Bone marrow (tissue), 2 donors: ENCODE results near the gene FAM200B.

Experiments used
- DNase-seq, 2 donors: peaks; one replicate each; lab custom pipeline; 2025; lab: John Stamatoyannopoulos, UW

FAM200B gene

DNA sequence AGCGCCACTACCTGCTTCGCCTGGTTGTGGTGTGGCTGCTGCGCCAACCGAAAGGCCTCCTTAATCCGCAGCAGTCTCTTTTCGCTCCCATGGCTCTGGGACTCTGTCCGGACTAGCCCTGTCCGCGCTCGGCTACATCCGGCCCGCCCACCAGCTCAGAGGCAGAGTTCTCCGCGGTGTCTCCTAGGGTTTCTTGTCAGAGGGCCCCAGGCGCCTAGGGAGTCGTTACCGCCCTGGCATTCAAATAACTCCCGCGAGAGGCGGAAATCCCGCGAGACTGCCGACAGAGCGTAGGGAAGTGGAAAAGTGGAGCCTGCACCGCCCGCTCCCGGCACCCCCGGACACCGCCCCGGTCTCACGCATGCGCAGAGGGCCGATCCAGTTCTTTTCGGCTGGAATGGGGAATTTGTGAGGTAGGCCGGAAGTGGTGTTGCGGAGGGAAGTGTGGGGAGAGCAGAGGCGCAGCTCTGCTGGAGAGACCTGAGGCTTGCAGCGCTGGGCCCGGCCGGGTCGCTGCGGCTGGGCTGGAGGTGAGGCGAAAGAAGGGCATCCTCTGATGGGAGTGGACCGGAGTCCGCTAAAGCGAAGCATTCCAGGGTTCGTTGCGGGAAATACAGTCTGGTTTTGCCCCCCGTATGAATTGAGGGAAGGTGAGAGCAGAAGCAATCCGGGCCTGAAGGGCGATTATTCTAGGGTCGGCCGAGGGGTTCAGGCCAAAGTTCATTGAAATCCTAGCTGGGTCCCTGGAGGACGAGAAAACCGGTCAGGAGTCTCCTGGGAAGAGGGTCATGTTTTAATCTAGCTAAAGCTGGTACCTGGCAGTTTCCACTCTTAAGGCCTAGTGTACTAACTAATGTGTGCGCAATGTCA, at the start of gene FAM200B:
Gene FAM200B (plus strand): TSS at position 456 of the 870 bp plus-strand sequence. CDS start 5,151 bp downstream, outside the sequence.
- DNase-seq = peak; percentile 92 to 97

GRCh38 chr4:15636818-15637217, 44.8 kb upstream of the FAM200B start:
- no peak for DNase-seq

DNA sequence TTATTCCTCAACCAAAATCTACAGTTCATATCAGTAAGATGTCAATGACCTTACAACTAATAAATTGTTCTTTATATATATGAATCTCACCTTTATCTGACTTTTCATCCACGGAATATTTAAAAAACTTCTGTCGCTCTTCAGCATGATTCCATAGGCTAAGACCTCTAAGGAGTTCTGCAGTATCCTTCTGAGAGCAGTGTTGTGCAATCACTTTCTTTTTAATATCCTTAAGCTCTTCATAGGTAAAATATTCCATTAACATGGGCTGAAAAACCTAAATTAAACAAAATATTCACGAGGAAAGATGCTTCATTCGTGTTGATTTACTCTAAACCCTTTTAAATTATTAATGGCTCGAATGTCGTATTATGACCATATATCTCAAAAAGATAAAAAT, 43.2 kb upstream of the FAM200B start:
- no peak for DNase-seq

GRCh38 chr4:15648600-15648999, 33.0 kb upstream of the FAM200B start:
- DNase-seq = no peak

DNA sequence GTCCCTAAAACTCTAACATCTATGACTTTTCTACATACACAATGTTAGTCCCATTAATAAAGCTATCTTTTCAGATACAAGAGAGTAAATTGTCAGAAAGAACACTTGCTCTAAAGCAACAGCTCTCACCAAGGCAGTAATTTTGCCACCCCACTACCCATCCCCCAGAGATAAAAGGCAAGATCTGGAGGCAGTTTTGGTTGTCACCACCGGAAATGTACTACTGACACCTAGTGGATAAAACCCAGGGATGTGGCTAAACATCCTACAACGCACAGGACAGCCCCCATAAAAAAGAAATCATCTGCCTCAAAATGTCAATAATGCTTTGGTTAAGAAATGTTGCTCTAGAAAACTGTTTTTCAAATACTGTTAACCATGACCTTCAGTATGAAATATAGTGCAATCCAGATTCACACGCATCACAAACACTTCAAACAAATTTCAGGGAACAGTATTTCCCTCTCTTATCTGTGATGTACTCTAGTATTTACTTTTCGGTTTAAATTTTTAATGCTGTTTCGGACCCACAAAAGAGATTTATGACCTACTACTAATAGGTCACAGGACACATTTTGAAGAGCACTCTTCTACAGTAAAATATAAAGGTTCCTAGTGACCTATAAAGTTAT, 31.6 kb upstream of the FAM200B start:
- peak in 1 of 2 donors; percentile 78 for DNase-seq

DNA sequence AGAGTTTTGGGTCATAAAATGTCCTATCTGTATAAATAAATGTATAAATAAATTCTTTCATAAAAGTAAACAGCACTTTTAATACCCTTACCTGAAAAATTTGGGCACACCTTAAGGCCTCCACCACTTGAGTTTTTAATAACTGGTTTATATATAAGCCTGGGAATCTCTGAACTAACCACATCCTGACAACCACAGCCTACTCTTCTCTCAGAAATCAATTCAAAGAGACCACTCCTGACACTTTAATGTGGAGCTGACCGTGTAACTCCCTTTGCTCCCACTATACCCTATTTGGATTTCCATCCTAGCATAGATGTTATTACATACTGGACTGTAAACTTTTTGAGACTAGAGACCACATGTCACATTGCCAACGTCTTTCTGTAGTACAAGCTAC, 30.0 kb upstream of the FAM200B start:
- DNase-seq = no peak

DNA sequence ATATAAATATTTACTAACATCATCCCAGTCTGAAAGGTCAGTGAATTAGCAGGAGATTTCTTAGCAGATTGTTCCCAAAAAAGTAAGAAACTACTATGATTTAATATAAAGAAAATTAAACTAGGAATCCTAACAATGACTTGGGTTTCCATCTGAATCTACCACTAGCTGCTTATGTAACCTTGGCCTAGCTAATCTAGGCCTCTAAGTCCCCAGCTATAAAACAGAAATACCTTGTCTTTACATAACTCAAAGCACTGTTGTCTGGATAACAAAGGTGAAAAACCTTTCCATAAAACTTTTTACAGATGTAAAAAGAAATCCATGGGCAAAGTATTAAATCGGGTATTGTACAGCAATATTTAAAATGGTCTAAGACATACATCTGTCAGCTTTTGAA, 29.4 kb upstream of the FAM200B start:
- DNase-seq = no peak

GRCh38 chr4:15652841-15653240, 28.8 kb upstream of the FAM200B start:
- DNase-seq = no peak

- DNase-seq = peak in 1 of 2 donors; percentile 11
Observed at GRCh38 chr4:15653420-15653819, 28.2 kb upstream of the FAM200B start.

GRCh38 chr4:15653864-15654592, 27.6 kb upstream of the FAM200B start:
- DNase-seq = no peak

DNA sequence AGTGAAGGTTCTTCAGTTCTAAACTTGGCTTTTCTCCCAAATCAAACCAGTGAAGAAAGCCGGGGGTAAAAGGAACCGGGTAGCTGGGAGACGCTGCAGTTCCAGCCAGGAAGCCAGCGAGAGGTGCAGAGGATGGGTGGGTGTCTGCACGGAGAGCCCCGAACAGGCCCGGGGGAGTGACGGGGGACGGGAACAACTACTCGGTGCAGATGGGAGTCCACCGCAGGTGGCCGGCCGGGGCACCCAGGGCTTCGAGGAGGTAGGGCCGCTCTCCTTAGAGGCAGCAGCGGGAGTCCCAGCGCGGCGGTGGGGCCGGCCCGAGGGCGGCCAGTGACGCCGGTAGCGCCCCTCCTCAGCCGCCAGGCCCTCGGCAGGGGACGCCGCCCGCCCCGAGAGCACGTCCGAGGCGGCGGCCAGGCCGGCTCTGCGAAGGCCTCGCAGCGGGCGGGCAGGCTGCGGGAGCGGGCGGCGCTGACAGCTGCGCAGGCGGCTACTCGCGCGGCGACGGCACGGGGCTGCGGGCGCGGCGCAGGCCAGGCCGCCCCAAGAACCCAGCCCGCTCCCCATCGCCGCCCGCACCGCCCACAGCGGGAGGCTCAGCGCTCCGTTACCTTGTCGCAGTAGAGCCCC, 26.9 kb upstream of the FAM200B start:
- DNase-seq = peak; percentile 49 to 87

DNA sequence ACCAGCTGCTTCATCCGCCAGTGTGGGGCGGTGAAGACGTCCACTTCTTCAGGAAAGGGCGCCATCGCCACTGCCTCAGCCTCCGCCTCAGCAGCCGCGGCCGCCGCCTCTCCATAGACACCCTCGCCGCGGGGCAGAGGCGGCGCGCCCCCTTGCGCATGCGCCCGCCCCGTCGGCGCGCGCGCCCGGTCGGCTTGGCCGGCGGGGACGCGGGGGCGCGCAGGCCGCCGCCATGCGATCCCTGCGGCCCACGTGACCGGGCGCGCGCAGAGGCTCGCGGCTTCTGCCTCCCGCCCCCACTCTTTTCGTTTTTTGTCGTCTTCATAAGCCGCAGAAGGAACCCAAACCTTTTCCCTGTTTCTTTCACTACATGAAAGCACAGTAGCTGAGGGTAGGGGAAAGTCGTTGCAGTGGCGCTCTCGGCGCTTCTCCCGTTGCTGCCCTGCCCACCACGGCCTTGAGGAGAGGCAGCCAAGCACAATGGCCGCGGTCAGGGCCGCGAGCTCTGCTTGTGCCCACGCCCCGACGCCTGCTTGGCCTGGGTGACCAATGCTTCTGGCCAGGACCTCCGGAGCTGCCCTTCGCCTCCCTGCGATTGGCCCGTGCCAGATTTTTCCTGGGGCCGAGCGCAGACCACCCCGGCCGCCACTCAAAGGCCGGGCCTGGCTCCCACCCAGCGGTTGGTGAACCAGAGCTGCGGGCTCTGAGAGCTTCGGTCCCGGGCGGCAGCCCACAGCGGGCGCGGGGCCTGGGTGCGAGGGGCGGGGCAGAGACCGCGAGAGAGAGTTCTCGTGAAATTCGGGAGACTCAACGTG, 26.2 kb upstream of the FAM200B start, which contains the start of gene FBXL5:
Gene FBXL5 (minus strand): TSS at position 135 of the 815 bp plus-strand sequence. CDS start 70 bp downstream, at position 65.
- peak; percentile 74 to 87 for DNase-seq

DNA sequence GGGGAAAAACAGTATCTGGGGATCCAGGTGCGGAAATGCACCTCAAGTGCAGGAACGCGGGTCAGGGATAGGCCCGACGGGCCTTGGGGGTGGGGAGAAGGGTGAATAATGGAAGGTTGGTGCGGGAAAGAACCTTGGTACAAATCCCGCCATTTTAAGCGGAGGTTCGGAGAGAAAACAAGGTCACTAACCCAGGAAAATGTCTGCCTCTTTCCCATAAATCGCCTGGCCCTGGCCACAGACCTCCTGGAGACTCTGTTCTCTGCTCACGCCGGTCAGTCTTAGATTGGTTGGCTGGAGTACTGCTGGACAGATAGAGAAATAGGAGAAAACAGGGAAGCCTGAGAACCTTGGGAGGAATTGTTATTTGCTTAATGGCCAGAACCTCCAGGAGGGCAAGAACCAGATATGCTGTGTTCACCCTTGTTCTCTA, 25.6 kb upstream of the FAM200B start:
- DNase-seq = no peak

DNA sequence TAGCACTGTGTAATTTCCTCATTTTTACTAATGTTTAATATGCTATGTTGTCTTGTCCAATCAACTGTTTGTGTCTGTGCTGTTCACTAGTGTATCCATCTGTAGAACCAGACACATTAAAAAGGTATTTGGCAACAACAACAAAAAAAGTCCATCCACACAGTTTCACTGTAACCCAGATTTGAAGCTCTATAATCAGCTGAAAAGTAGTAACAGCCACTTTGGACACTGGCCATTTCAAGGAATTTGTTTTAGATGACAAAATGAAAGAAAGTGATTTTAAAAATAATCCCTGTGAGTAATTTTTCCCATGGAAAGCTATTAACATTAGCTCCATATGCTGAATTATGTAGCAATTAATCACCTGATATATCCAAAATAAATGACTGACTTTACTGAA, 24.3 kb upstream of the FAM200B start:
- no peak for DNase-seq

- no peak for DNase-seq
Observed at GRCh38 chr4:15658136-15658770, 23.4 kb upstream of the FAM200B start.

GRCh38 chr4:15658781-15659180, 22.8 kb upstream of the FAM200B start:
- DNase-seq = no peak

DNA sequence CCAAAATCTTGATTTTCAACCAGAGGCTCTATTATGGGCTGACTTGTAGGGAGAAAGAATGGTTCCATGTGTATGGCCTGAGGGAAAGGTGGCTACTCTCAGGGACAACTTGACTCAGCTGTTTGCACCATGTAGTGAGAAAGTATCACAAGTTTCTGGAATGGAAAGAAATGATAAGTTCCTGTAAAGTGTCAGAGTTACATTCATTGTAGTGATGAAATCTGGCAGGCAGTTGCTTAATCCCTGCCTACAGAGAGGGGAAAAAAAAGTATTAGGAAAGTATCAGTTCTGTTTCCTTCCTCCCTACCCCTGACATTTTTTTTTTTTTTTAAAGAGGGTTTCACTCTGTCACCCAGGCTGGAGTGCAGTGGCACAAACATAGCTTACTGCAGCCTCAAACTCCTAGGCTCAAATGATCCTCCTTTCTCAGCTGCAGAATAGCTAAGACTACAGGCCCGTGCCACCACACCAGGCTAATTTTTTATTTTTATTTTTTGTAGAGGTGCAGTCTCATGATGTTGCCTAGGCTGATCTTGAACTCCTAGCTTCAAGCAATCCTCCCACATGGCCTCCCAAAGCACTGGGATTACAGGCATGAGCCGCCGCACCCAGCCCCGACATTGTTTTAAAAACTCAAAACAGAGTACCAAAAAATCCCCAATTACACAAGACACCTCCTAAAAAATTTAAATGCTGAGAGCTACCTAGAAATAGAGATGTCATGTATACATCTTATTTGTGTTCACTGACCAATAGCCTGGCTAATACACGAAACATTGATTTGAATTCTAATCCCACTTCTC, 21.7 kb upstream of the FAM200B start:
- DNase-seq = peak; percentile 22 to 70

DNA sequence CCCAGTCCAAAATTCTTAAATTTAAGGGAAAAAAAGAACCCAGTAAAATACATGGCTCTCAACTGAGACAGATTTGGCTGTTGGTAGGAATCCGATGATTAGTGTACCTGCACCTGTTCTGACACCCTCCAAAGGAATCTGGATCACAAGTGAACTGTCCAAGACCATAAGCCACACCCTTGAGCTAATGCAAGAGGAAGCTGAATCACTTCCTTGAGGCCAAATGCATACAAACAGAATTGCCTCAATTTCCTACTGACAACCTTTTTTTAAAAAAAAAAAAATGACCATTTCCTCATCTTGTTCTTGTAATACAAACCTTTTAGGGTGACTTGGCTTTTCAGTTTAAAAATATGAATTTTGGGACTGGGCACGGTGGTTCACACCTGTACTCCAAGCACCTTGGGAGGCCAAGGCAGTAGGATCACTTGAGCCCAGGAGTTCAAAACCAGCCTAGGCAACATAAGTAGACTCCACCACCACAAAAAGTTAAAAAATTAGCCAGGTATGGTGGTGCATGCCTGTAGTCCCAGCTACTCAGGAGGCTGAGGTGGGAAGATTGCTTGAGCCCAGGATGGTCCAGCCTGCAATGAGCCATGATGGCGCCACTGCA, 15.8 kb upstream of the FAM200B start:
- DNase-seq = no peak

DNA sequence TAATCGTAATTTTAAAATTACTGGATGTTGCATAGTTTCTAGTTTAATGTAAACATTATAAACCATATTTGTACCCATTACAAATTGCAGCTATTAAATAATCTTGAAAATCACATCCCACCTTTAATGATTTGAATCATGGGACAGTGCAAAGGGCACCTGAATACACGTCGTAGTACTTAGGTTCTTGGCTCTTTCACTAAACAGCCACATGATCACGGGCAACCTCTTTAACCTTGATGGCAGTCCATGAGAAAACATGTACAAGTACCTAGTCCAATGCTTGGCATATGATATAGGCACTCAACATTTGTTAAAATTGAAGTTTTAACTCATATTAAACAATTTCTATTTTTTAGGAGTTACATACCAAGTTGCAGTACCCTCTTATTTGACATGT, 14.6 kb upstream of the FAM200B start:
- no peak for DNase-seq
